H1 (cell line): ENCODE measurements around the gene NCAPD2. TPM values are rescaled to one million over a fixed set of nuclear protein-coding genes. Genes with fewer than 3 reads are reported as not detected.

ENCODE experiments used
- CTCF ChIA-PET: fragments of 300-600 bp; sonication (Branson Sonifier 250); formaldehyde crosslinking; loops from one replicate; lab custom pipeline; 2021; ENCODE audit not compliant: partially characterized antibody; lab: Charles Lee
- POLR2A ChIA-PET: fragments of 300-600 bp; sonication (Branson Sonifier 250); formaldehyde crosslinking; loops from one replicate; lab custom pipeline; 2021; ENCODE audit warnings: inconsistent platforms; ENCODE audit not compliant: partially characterized antibody; lab: Charles Lee
- DNase-seq, 2 experiments: peaks; one replicate each; pipeline versions ENCODE4 v3.0.0 to v3.0.0-alpha.2; 2010 to 2022; ENCODE audit warnings: low spot score in 2 of 2, low read depth in 1 of 2, mixed read lengths in 1 of 2
- FAIRE-seq: peaks from 2 replicates; lab custom pipeline; 2011; peaks lifted over from hg19 to GRCh38; lab: Jason Lieb, UNC
- H2AFZ ChIP-seq: 2 replicates; pipeline ENCODE4 v1.8.1; 2012; ENCODE audit warnings: low read length, inconsistent platforms
- H2AK5ac ChIP-seq: 2 replicates; pipeline ENCODE4 v1.6.1; 2013; ENCODE audit warnings: low read depth, low read length
- H2BK120ac ChIP-seq: replicated peaks from 2 replicates; pipeline ENCODE3; 2013; ENCODE audit warnings: low read depth, low read length, inconsistent platforms
- H2BK12ac ChIP-seq: 2 replicates; pipeline ENCODE4 v1.6.1; 2013; ENCODE audit warnings: low read depth, low read length
- H2BK15ac ChIP-seq: 2 replicates; pipeline ENCODE4 v1.6.1; 2013; ENCODE audit warnings: low read length
- H2BK20ac ChIP-seq: 2 replicates; pipeline ENCODE4 v1.6.1; 2013; ENCODE audit warnings: low read length
- H2BK5ac ChIP-seq: 2 replicates; pipeline ENCODE4 v1.6.1; 2013; ENCODE audit warnings: low read depth, low read length
- H3K14ac ChIP-seq: 2 replicates; pipeline ENCODE4 v1.6.1; 2013; ENCODE audit warnings: inconsistent platforms; ENCODE audit not compliant: insufficient read length
- H3K18ac ChIP-seq: 2 replicates; pipeline ENCODE4 v1.6.1; 2013; ENCODE audit warnings: low read length; ENCODE audit errors: extremely low read depth
- H3K23ac ChIP-seq: 2 replicates; pipeline ENCODE4 v1.6.1; 2013; ENCODE audit warnings: inconsistent platforms; ENCODE audit not compliant: insufficient read length
- H3K23me2 ChIP-seq: 2 replicates; pipeline ENCODE4 v1.6.1; 2013; ENCODE audit warnings: low read depth, low read length
- H3K27ac ChIP-seq: 2 replicates; pipeline ENCODE4 v1.6.1; 2011; ENCODE audit warnings: low read depth, low read length, inconsistent platforms
- H3K27me3 ChIP-seq, 4 experiments: replicated peaks in 1 of 4; 1 replicate in 1 of 4; 2 replicates in 3 of 4; pipeline versions ENCODE4 v1.6.1 to v1.8.1; 2011 to 2013; ENCODE audit warnings: low read length in 3 of 4, mild to moderate bottlenecking in 3 of 4, inconsistent platforms in 2 of 4, mixed read lengths in 2 of 4, moderate library complexity in 1 of 4; ENCODE audit not compliant: control insufficient read depth in 3 of 4, insufficient read depth in 3 of 4; ENCODE audit errors: extremely low read depth in 1 of 4
- H3K36me3 ChIP-seq, 4 experiments: 2 replicates each; pipeline versions ENCODE4 v1.6.1 to v1.8.1; 2011 to 2013; ENCODE audit warnings: mild to moderate bottlenecking in 4 of 4, low read length in 3 of 4, moderate library complexity in 2 of 4, control low read depth in 1 of 4, inconsistent platforms in 1 of 4; ENCODE audit not compliant: insufficient read depth in 4 of 4, control insufficient read depth in 2 of 4
- H3K4ac ChIP-seq: replicated peaks from 2 replicates; pipeline ENCODE3; 2013; ENCODE audit warnings: low read length, low read depth, mixed read lengths, inconsistent platforms; ENCODE audit not compliant: insufficient read length
- H3K4me1 ChIP-seq, 4 experiments: replicated peaks in 1 of 4; 1 replicate in 1 of 4; 2 replicates in 3 of 4; pipeline versions ENCODE4 v1.6.1 to v1.8.1; 2011 to 2013; ENCODE audit warnings: low read length in 3 of 4, inconsistent platforms in 2 of 4, mixed read lengths in 1 of 4; ENCODE audit not compliant: insufficient read depth in 4 of 4, control insufficient read depth in 3 of 4
- H3K4me2 ChIP-seq, 2 experiments: 2 replicates each; pipeline versions ENCODE4 v1.6.1 to v1.8.1; 2011 to 2013; ENCODE audit warnings: low read depth in 2 of 2, low read length in 2 of 2, control low read depth in 1 of 2, inconsistent platforms in 1 of 2, mild to moderate bottlenecking in 1 of 2; ENCODE audit not compliant: insufficient read depth in 1 of 2
- H3K4me3 ChIP-seq, 4 experiments: fragments of 200-600, 300-600 bp in 1 of 4; sonication (generic), shearing (Covaris generic), sonication (Bioruptor Twin) in 1 of 4; 2 replicates each; pipeline versions ENCODE4 v1.5.1 to v1.8.1; 2011 to 2016; ENCODE audit warnings: low read length in 4 of 4, low read depth in 3 of 4, control low read depth in 2 of 4, inconsistent platforms in 2 of 4, mild to moderate bottlenecking in 2 of 4, mixed read lengths in 1 of 4, moderate library complexity in 1 of 4; ENCODE audit not compliant: insufficient read depth in 2 of 4; ENCODE audit errors: extremely low read depth in 1 of 4
- H3K56ac ChIP-seq: replicated peaks from 2 replicates; pipeline ENCODE3; 2013; ENCODE audit warnings: low read depth, mild to moderate bottlenecking, mixed read lengths, low read length, inconsistent platforms; ENCODE audit not compliant: insufficient read length
- H3K79me1 ChIP-seq: 2 replicates; pipeline ENCODE4 v1.6.1; 2013; ENCODE audit warnings: low read depth, low read length, control low read depth
- H3K79me2 ChIP-seq, 2 experiments: 2 replicates each; pipeline versions ENCODE4 v1.6.1 to v1.8.1; 2012 to 2013; ENCODE audit warnings: low read length in 2 of 2, mild to moderate bottlenecking in 2 of 2, inconsistent platforms in 1 of 2; ENCODE audit not compliant: insufficient read depth in 2 of 2, control insufficient read depth in 1 of 2
- H3K9ac ChIP-seq, 4 experiments: replicated peaks in 1 of 4; 1 replicate in 1 of 4; 2 replicates in 3 of 4; pipeline versions ENCODE4 v1.6.1 to v1.8.1; 2011 to 2013; ENCODE audit warnings: low read depth in 3 of 4, low read length in 3 of 4, control low read depth in 2 of 4, mild to moderate bottlenecking in 2 of 4, moderate library complexity in 2 of 4, inconsistent platforms in 1 of 4; ENCODE audit errors: extremely low read depth in 1 of 4
- H3K9me3 ChIP-seq, 2 experiments: 2 replicates each; pipeline versions ENCODE4 v1.6.1 to v1.8.1; 2012 to 2013; ENCODE audit warnings: mild to moderate bottlenecking in 2 of 2, moderate library complexity in 2 of 2, control low read depth in 1 of 2, inconsistent platforms in 1 of 2, low read depth in 1 of 2, low read length in 1 of 2, mixed read lengths in 1 of 2; ENCODE audit not compliant: insufficient read depth in 2 of 2
- H4K20me1 ChIP-seq, 2 experiments: replicated peaks in 1 of 2; 2 replicates each; pipeline versions ENCODE3 to v1.8.1; 2011 to 2013; ENCODE audit warnings: inconsistent platforms in 2 of 2, low read length in 2 of 2, mild to moderate bottlenecking in 1 of 2; ENCODE audit not compliant: insufficient read depth in 2 of 2, control insufficient read depth in 1 of 2
- H4K5ac ChIP-seq: 2 replicates; pipeline ENCODE4 v1.6.1; 2013; ENCODE audit warnings: low read length, low read depth, mixed read lengths, inconsistent platforms; ENCODE audit not compliant: insufficient read length
- H4K8ac ChIP-seq: 2 replicates; pipeline ENCODE4 v1.8.0; 2013; ENCODE audit warnings: mild to moderate bottlenecking, moderate library complexity, low read length, inconsistent platforms; ENCODE audit not compliant: insufficient read depth; ENCODE audit errors: extremely low read depth
- H4K91ac ChIP-seq: replicated peaks from 2 replicates; pipeline ENCODE3; 2013; ENCODE audit warnings: low read length, mixed read lengths, inconsistent platforms; ENCODE audit not compliant: insufficient read length
- SP1 ChIP-seq: IDR thresholded peaks from 2 replicates; pipeline ENCODE4 v1.6.1; 2011; ENCODE audit warnings: low read depth, low read length
- WGBS, 2 experiments: shearing (Covaris generic) in 1 of 2; methylation state at CpG; one replicate each; pipeline versions ENCODE4 v1.1.6 to v1.1.7; 2013 to 2015; ENCODE audit warnings: low lambda C conversion rate in 2 of 2, mixed read lengths in 2 of 2, inconsistent platforms in 1 of 2, low coverage in 1 of 2, missing lambda C conversion rate in 1 of 2; ENCODE audit not compliant: insufficient replicate concordance in 2 of 2, insufficient coverage in 1 of 2, insufficient read length in 1 of 2; ENCODE audit errors: extremely low coverage in 1 of 2, missing lambda C conversion rate in 1 of 2; 5-methylcytosine and 5-hydroxymethylcytosine counted together
- polyA plus RNA-seq, 7 experiments: library from polyadenylated mRNA; depleted of rRNA in 3 of 7; stranded (reverse) in 5 of 7; unstranded in 2 of 7; fragments of >200 nt in 5 of 7; fragments of 200-250 nt in 2 of 7; gene quantifications; 1 replicate in 5 of 7; 2 replicates in 1 of 7; 4 replicates in 1 of 7; pipeline versions ENCODE4 v1.2.1 to v1.2.3, GENCODE V29; 2011 to 2013; ENCODE audit warnings: missing spikeins in 2 of 7, mixed read lengths in 2 of 7
- total RNA-seq: library from RNA; stranded (reverse); fragmentation: NEBNext Ultra II Directional; extraction: Animal tissue kit (Norgen Biotek cat#: 25700); gene quantifications from 2 replicates; pipeline ENCODE4 v1.2.1, GENCODE V29; 2021

NCAPD2 gene
- total and polyA plus RNA-seq, 2 of the 8 experiments (the other 6 are each of a cell fraction or from before 2014, with no cell fraction given): 55.8 to 132 TPM

- H4K20me1 ChIP-seq: peaks cover 5 to 7% of the 10 kb centered on the region in 2 experiments
- H3K79me2 ChIP-seq: peaks cover 0 to 5% of the 10 kb centered on the region in 2 experiments; a peak in 1 of 4 replicates
- no peak overlapping the region for H2BK20ac ChIP-seq
- DNase-seq: no peak
- 94% methylated on average over 4 of the region's 4 CpGs; no CpG with 5 or more reads in 1 of the 2 experiments for WGBS, 2 experiments
- FAIRE-seq: no peak
- H3K4ac ChIP-seq: no peak overlapping the region
- H2AK5ac ChIP-seq: no peak overlapping the region
- no peak overlapping the region for H3K4me2 ChIP-seq
- no peak overlapping the region for H3K23ac ChIP-seq
- no peak overlapping the region for H3K18ac ChIP-seq
- peaks cover 4% of the 10 kb centered on the region; the same call in 1 of the 2 replicates for H3K23me2 ChIP-seq
- no peaks in the 10 kb centered on the region for H3K79me1 ChIP-seq
- no peak overlapping the region for H3K56ac ChIP-seq
- H3K27me3 ChIP-seq: no peaks in the 10 kb centered on the region
- no peak overlapping the region for H3K14ac ChIP-seq
- H3K4me3 ChIP-seq: no peak overlapping the region
- no peak overlapping the region for H2BK12ac ChIP-seq
- no peaks in the 10 kb centered on the region for H3K9me3 ChIP-seq
- no peak overlapping the region for H4K5ac ChIP-seq
- H3K9ac ChIP-seq: no peak overlapping the region
- H3K36me3 ChIP-seq: peaks cover 67 to 88% (median 81%) of the 10 kb centered on the region in 4 experiments
- H2BK120ac ChIP-seq: no peak overlapping the region
- no peak overlapping the region for H2BK5ac ChIP-seq
- H2BK15ac ChIP-seq: no peak overlapping the region
- CTCF ChIA-PET: interaction anchor here (0.9 to 4.7 kb wide), 5 partner anchors 12 to 103 kb away, joined by 3 to 38 read pairs (median 3); no protein-coding TSS in a partner anchor
- H3K4me1 ChIP-seq: peaks cover 0 to 11% (median 9%) of the 10 kb centered on the region in 4 experiments; a peak in 5 of 7 replicates
- no peak overlapping the region for H3K27ac ChIP-seq
- H4K91ac ChIP-seq: no peak overlapping the region
- H2AFZ ChIP-seq: no peak overlapping the region
- POLR2A ChIA-PET: interaction anchor here (1.4 to 14.8 kb wide), 4 partner anchors 11 to 197 kb away, joined by 3 to 188 read pairs (median 6); partner anchors contain the start of gene GAPDH
- H4K8ac ChIP-seq: no peak overlapping the region
- no peak for TF ChIP-seq SP1
These were observed 33.8 kb downstream of the NCAPD2 start for GRCh38 chr12:6527711-6528110.
